ENCODE data around the gene EPHB6. TPM values are rescaled to one million over a fixed set of nuclear protein-coding genes. Genes with fewer than 3 reads are reported as not detected.

The EPHB6 gene
- total RNA-seq, 1 donor from 2014 or later, result 3.3 TPM

GRCh38 chr7:142808461-142808801 lies 46.4 kb upstream of the EPHB6 start:
- no peak for DNase-seq (ENCODE audit: low read depth)
- no peak for TF ChIP-seq CTCF (IDR thresholded peaks at IDR 0.05; ENCODE audit: insufficient read depth, low read length, poor library complexity, severe bottlenecking)
- H3K4me3 ChIP-seq (ENCODE audit: low read depth, low read length), result no peak overlapping the region
- H3K27me3 ChIP-seq (ENCODE audit: control insufficient read depth, insufficient read depth, low read length), result no peaks in the 10 kb centered on the region
- H3K36me3 ChIP-seq (ENCODE audit: control insufficient read depth, insufficient read depth, low read length), result no peaks in the 10 kb centered on the region

- Histone ChIP-seq H3K4me3 (ENCODE audit: low read depth, low read length) (no peak overlapping the region), H3K36me3 (ENCODE audit: control insufficient read depth, insufficient read depth, low read length) (no peaks in the 10 kb centered on the region), H3K27me3 (ENCODE audit: control insufficient read depth, insufficient read depth, low read length) (no peaks in the 10 kb centered on the region)
- DNase-seq (ENCODE audit: low read depth), result peak; percentile 48
- no peak for TF ChIP-seq CTCF (IDR thresholded peaks at IDR 0.05; ENCODE audit: insufficient read depth, low read length, poor library complexity, severe bottlenecking)
These were observed 45.9 kb upstream of the EPHB6 start for GRCh38 chr7:142808802-142809583.

GRCh38 chr7:142809671-142810070 lies 45.2 kb upstream of the EPHB6 start:
- TF ChIP-seq CTCF (IDR thresholded peaks at IDR 0.05; ENCODE audit: insufficient read depth, low read length, poor library complexity, severe bottlenecking), result no peak
- Histone ChIP-seq H3K36me3 (ENCODE audit: control insufficient read depth, insufficient read depth, low read length) (no peaks in the 10 kb centered on the region), H3K4me3 (ENCODE audit: low read depth, low read length) (no peak overlapping the region), H3K27me3 (ENCODE audit: control insufficient read depth, insufficient read depth, low read length) (no peaks in the 10 kb centered on the region)
- DNase-seq (ENCODE audit: low read depth), result no peak

GRCh38 chr7:142811154-142811737 lies 43.6 kb upstream of the EPHB6 start:
- Histone ChIP-seq H3K36me3 (ENCODE audit: control insufficient read depth, insufficient read depth, low read length) (no peaks in the 10 kb centered on the region), H3K4me3 (ENCODE audit: low read depth, low read length) (no peak overlapping the region), H3K27me3 (ENCODE audit: control insufficient read depth, insufficient read depth, low read length) (no peaks in the 10 kb centered on the region)
- DNase-seq (ENCODE audit: low read depth), result no peak
- TF ChIP-seq CTCF (IDR thresholded peaks at IDR 0.05; ENCODE audit: insufficient read depth, low read length, poor library complexity, severe bottlenecking), result peak; percentile 58

- no peak overlapping the region for H3K4me3 ChIP-seq (ENCODE audit: low read depth, low read length)
- DNase-seq (ENCODE audit: low read depth), result no peak
- no peaks in the 10 kb centered on the region for H3K27me3 ChIP-seq (ENCODE audit: control insufficient read depth, insufficient read depth, low read length)
- no peaks in the 10 kb centered on the region for H3K36me3 ChIP-seq (ENCODE audit: control insufficient read depth, insufficient read depth, low read length)
- TF ChIP-seq CTCF (IDR thresholded peaks at IDR 0.05; ENCODE audit: insufficient read depth, low read length, poor library complexity, severe bottlenecking), result no peak
These were observed 42.2 kb upstream of the EPHB6 start for GRCh38 chr7:142812437-142813215.

Measured in kidney epithelial cell (primary cell).